Colon (tissue), 2 donors: ENCODE measurements around the gene ARHGAP8.
"Not testable (repeated sequence)": the region's sequence is repeated elsewhere in the genome, so short reads cannot be mapped to it uniquely, and the experiment has no call there.

Experiments
- FAIRE-seq: peaks from 2 replicates; lab custom pipeline; 2012; peaks lifted over from hg19 to GRCh38; lab: Jason Lieb, UNC
- donor health status: control.
- donor health status: control.

Gene ARHGAP8

GRCh38 chr22:44739666-44740065 lies 12.7 kb upstream of the ARHGAP8 start:
- FAIRE-seq: not testable (repeated sequence)

- no peak for FAIRE-seq
Measured at GRCh38 chr22:44740307-44740706, 12.1 kb upstream of the ARHGAP8 start.

DNA sequence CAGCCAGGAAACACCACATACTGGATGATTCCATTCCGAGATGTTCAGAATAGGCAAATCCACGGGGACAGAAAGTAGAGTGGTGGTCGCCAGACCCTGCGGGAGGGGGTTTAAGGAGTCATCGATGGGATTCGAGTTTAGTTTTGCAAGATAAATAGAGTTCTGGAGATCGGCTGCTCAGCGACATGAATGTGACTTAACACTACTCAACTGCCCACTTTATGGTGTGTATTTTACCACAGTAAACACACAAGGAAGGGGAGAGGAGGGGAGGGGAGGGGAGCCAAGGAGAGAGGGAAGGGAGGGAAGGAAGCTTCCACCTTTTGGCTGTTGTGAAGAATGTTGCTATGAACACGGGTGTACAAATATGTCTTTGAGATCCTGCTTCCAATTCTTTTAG lies 10.4 kb upstream of the ARHGAP8 start:
- FAIRE-seq: no peak

DNA sequence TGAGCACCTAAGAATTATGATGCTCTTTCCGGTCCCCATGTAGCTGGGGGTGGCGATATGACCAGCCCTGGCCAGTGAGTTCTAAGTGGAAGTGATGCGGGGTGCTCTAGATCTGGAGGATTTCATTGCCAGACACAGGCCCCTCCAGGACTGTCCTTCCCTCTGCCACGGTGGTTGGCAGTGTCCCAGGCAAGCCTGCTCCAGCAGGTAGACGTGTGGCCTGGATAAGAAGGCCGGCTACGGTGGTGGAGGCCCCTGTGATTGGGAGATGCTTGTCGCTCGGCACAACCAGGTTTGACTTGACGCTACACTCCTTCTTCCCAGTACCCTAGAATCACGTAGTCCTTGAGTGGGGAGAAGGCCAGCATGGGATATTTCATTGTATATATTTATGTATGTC lies 9.1 kb upstream of the ARHGAP8 start:
- FAIRE-seq: no peak

- FAIRE-seq: no peak
Measured at GRCh38 chr22:44743804-44744211, 8.6 kb upstream of the ARHGAP8 start.

DNA sequence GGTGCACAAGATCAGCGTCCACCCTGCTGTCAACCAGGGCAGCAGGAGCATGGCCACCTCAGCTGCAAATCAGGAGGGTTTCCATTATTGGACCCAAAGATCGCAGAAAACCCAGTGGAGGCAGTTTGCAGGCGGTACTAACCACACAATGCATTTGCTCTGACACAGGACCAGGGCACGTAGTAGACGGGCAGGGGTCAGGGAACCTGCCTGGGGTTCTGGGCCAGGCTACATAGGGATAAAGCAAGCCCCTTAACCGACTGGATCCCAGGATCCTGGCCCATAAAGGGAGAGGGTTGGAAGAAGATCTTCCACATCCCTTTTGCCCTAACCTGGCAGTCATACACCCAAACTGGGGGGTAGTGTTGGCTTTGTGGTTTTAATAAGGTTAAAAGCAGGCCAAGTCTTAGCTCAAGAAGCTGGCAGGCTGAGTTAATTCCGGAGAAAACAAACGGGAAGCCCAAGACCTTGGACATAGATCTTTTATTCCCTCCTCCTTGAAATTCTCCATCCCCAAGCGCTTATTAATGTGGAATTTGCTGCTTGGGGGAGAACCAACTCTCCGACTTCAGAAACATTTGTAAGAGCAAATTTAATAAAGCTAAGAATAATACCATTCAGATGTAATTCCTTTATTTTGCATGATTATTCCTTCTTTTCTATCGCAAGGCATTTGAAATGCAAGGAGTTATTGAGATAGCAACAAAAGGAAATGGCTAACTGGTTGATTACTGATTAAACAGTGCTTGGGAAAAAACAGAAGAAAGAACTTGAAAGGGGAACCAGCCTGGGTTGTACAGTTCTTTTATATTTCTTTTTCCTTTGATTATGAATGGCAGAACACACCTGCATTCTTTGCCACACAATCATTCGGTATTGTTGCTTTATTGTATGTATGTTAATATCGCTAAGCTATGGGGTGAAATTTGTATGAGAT lies 6.3 kb upstream of the ARHGAP8 start:
- FAIRE-seq: no peak

- not testable (repeated sequence) for FAIRE-seq
Measured at GRCh38 chr22:44747784-44748127, 4.6 kb upstream of the ARHGAP8 start.

DNA sequence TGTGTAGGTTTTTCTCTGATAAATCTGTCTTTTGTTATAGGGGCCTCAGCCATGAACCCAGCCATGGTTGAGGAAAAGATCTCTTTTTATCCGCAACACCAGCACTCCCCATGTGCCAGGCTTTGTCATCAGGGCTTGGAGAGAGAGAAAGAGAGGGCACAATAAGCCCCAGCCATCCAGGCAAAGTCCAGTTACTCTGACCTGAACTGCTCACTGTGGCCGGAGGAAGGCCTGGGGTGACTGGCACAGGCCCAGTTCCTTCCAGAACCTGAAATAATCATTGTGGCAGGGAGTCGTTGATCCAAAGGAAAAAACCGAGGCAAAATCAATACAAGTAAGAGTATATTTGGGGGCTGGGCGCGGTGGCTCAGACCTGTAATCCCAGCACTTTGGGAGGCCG lies 3.9 kb upstream of the ARHGAP8 start:
- FAIRE-seq: no peak

- no peak for FAIRE-seq
Measured at GRCh38 chr22:44750481-44750880, 1.9 kb upstream of the ARHGAP8 start.

DNA sequence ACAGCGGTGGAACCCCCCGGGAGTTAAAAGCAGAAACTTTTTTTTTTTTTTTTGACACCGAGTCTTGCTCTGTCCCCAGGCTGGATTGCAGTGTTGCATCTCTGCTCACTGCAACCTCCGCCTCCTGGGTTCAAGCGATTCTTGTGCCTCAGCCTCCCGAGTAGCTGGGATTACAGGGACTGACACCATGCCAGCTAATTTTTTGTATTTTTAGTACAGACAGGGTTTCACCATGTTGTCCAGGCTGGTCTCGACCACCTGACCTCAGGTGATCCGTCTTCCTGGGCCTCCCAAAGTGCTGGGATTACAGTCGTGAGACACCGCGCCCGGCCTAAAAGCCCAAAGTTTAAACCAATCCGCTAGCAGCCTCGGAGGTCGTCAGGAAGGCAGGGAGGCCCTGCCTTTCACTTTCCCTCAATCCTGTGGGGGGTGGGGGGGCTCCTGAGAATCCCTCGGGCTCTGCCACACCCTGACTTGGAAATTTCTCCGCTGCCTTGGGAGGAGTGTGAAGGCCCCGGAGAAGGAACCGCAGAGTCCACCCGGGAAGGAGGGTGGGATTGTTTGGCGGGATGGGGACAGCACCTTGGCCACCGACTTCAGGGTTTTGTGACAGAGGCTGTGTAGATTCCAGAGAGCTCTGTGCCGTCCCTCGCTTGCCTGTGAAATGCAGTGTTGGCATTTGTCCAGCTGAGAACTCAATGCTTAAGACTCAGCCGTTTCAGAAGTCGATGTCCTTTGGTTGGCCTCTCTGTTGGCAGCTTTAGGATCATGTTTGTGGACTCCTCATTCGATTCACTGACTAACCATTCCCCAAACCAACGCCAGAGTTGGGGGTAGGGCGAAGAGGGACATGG lies 1.0 kb downstream of the ARHGAP8 start:
- no peak for FAIRE-seq

DNA sequence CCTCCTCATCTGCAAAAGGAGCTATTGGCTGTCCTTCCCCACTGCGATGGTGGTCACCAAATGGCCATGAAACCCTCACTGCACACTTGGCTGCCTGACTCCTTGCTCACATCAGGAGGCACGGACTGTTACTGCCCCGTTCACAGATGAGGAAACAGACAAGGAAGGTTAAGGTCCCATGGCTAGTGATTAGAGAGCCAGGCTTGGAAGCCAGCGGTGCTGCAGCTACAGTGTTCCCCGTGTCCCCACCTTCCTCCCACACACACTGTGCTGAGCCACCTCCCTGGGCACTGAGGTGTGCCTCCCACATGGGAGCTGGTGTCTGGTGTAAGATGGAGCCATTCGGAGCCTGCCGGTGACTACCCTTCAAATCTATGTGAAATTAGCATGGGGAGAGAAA lies 2.6 kb downstream of the ARHGAP8 start:
- no peak for FAIRE-seq

- FAIRE-seq: no peak
Measured at GRCh38 chr22:44755417-44755816, 3.0 kb downstream of the ARHGAP8 start.

- FAIRE-seq: no peak
Measured at GRCh38 chr22:44755956-44756361, 3.6 kb downstream of the ARHGAP8 start.

- no peak for FAIRE-seq
Measured at GRCh38 chr22:44758344-44758973, 6.1 kb downstream of the ARHGAP8 start.

DNA sequence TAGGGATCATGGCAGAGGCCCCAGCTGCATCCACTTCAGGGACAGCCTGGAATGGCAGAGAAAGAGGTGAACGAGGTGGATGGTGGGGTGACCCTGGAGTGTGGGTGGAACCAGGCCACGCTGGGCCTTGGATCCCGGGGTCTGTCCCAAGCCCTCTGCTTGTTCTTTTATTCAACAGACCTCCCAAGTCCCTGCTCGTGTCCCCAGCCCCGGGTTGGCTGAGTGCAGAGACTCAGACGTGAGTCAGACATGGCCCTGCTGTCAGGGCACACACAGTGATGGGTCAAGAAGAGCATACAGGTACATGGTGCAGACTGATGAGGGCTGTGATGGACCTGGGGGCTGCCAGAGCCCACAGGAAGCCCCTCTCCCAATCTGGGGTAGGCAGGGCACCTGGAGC lies 6.6 kb downstream of the ARHGAP8 start:
- FAIRE-seq: no peak

- no peak for FAIRE-seq
Measured at GRCh38 chr22:44759430-44760310, 7.3 kb downstream of the ARHGAP8 start.

GRCh38 chr22:44760476-44760875 lies 8.1 kb downstream of the ARHGAP8 start:
- FAIRE-seq: no peak

DNA sequence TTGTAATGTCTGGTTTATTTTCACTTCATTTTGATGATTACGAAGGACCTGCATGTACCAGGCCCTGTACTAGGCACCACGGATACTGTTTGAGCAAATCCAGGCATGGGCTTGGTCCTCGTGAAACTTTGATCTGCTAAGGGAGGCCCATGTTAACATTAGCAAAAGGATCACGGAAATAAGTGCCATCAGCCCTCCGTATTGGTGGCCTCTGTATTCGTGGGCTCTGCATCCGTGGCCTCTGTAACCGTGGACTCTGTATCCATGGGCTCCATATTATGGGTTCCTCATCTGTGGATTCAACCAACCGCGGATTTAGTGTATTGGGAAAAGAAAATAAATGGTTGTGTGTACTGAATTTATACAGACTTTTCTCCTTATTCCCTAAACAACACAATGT lies 8.7 kb downstream of the ARHGAP8 start:
- FAIRE-seq: no peak

GRCh38 chr22:44764373-44764772 lies 12.0 kb downstream of the ARHGAP8 start:
- no peak for FAIRE-seq

- FAIRE-seq: no peak
Measured at GRCh38 chr22:44764974-44765373, 12.6 kb downstream of the ARHGAP8 start.

DNA sequence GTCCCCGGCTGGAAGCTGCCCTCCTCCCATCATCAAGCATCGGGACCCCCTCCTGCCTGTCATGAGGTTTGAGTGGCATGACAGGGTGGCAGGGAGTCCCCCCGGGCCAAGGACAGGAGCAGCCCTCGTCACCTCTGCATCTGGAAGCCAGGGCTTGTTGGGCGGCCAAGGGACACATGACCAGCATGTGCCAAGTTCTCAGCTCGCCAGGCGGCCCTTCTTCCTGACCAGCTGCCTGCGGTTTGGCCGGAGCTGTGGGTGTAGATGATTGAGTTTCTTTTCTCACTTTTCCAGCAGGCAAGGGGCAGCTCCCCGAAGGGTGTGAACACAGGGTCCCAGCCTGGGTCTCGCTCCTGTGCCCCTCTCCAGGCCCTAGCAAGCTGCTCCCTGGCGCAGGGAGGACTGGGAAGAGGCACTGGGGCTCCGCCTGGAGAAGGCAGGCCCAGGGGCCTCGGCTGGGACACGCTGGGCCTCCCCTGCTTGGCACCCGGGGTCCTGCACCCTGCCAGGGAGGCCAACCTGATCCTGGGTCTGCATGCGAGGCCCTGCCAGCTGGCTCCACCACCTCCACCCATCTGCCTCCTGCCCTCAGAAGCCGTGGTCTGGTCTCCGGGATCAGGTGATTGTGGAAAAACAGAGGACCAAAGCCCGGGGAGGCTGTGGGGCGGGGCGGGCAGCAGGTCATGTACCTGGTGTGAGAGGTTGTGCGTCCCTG lies 13.4 kb downstream of the ARHGAP8 start:
- no peak for FAIRE-seq
